ENCODE results near the gene ZNF768.

ZNF768 gene

DNA sequence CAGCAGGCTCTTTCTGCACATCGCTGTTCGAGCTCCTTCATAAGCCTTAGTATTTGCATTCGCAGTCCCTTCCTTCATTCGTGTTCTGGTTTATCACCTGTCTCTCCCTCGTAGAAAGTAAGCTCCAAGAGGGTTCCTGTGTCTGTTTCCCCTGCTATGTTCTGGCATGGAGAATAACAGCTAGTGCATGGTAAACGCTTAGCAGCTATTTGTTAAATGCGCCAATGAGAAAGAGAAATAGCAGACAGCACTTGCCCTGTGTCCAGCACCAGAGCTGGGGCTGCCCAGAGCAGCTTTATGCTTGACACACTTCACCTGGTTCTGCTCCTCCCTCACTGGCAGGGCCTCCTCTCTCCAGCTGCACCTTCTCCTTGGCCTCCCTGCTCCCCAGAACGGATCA is 39.6 kb upstream of the ZNF768 start:
- no peaks in the 10 kb centered on the region for H3K36me3 ChIP-seq (ENCODE audit: control insufficient read depth, insufficient read depth, low read length)
- H3K27ac ChIP-seq (ENCODE audit: low read depth, low read length, severe bottlenecking): no peak overlapping the region
- no peak overlapping the region for H3K4me3 ChIP-seq (ENCODE audit: extremely low read depth, insufficient read depth, low read length, poor library complexity, severe bottlenecking)
- peaks cover 11% of the 10 kb centered on the region for H3K4me1 ChIP-seq (ENCODE audit: control insufficient read depth, insufficient read depth, low read length, poor library complexity, severe bottlenecking)
- WGBS, 2 experiments (ENCODE audit: insufficient coverage in 2 of 2): 83 to 84% methylated on average over 6 to 8 of the region's 8 CpGs
- no peaks in the 10 kb centered on the region for H3K9me3 ChIP-seq (ENCODE audit: control insufficient read depth, low read length)

DNA sequence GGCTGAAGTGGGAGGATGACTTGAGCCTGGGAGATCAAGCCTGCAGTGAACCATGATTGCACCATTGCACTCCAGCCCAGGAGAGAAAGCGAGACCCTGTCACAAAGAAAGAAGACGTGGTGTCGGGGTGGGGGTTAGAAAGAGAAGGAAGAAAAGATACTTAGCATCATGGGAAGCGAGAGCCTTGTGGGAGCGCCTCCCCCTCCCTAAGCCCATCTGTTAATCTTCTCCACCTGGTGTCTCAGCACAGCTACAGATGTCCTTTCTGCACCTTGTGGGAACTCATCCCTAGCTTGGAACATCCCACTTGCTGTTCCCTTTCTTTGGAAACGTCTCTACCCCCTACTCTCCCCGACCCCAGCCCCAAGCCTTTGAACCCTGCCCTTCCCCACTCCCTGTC is 39.2 kb upstream of the ZNF768 start:
- H3K4me3 ChIP-seq (ENCODE audit: extremely low read depth, insufficient read depth, low read length, poor library complexity, severe bottlenecking): no peak overlapping the region
- no peaks in the 10 kb centered on the region for H3K36me3 ChIP-seq (ENCODE audit: control insufficient read depth, insufficient read depth, low read length)
- no peaks in the 10 kb centered on the region for H3K9me3 ChIP-seq (ENCODE audit: control insufficient read depth, low read length)
- 66 to 87% methylated on average over 2 to 4 of the region's 7 CpGs for WGBS, 2 experiments (ENCODE audit: insufficient coverage in 2 of 2)
- H3K4me1 ChIP-seq (ENCODE audit: control insufficient read depth, insufficient read depth, low read length, poor library complexity, severe bottlenecking): peaks cover 7% of the 10 kb centered on the region
- H3K27ac ChIP-seq (ENCODE audit: low read depth, low read length, severe bottlenecking): no peak overlapping the region

DNA sequence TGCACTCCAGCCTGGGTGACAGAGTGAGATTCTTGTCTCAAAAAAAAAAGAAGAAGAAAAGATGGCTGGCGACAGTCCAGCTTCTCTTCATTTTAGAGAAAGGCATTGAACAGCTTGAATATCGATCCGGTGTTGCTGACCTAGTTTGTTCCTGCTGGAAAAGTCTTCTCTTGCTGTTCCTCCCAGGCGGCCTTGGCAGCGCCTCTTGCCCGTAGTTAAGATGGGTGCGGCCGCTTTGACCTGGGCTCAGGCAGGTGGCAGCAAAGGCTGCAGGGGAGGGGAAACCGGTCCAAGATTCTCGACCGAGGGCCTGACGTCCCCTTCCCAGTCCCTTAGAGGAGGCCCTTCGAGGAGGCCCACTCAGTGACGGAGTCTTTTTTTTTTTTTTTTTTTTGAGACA is 35.7 kb upstream of the ZNF768 start:
- Histone ChIP-seq H3K4me3 (ENCODE audit: extremely low read depth, insufficient read depth, low read length, poor library complexity, severe bottlenecking) (no peak overlapping the region), H3K36me3 (ENCODE audit: control insufficient read depth, insufficient read depth, low read length) (no peaks in the 10 kb centered on the region), H3K4me1 (ENCODE audit: control insufficient read depth, insufficient read depth, low read length, poor library complexity, severe bottlenecking) (no peaks in the 10 kb centered on the region), H3K9me3 (ENCODE audit: control insufficient read depth, low read length) (peaks cover 3% of the 10 kb centered on the region), H3K27ac (ENCODE audit: low read depth, low read length, severe bottlenecking) (no peak overlapping the region)
- WGBS, 2 experiments (ENCODE audit: insufficient coverage in 2 of 2): 95 to 98% methylated on average over 8 to 14 of the region's 14 CpGs

DNA sequence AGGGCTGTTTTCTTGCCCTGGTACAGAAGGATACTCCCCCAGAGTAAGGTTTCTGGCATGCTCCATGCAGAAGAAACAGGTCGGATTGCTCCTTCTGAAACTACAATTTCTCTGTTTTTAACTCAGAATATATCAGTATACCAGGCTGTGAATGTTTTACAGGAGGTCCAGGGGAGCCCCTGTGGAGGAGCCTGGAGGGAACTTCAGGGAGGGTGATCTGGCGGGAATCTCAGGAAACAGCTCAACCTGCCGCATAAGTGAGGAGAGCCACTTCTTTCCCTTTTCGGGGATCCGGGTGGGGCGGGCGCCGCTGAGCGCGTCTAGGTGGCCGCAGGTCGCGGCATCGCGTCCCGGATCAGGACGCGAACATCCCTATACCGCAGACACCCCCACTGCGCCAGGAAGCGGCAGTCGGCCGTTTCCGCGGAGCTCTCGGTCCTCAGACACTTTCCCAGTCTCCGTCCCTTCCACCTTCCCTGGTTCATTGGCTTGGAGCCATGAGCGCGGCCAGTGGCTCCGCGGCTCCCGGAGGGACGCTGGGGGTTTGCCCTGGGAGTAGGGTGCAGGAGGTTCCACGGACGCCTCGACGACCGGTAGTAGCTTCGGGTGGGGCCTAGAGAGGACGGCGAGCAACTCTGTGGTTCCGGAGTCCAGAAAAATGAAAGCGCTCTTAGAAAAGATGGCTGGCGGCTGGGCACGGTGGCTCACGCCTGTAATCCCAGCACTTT is 34.9 kb upstream of the ZNF768 start:
- Histone ChIP-seq H3K4me1 (ENCODE audit: control insufficient read depth, insufficient read depth, low read length, poor library complexity, severe bottlenecking) (no peaks in the 10 kb centered on the region), H3K4me3 (ENCODE audit: extremely low read depth, insufficient read depth, low read length, poor library complexity, severe bottlenecking) (no peak overlapping the region), H3K27ac (ENCODE audit: low read depth, low read length, severe bottlenecking) (no peak overlapping the region), H3K36me3 (ENCODE audit: control insufficient read depth, insufficient read depth, low read length) (peaks cover 4% of the 10 kb centered on the region), H3K9me3 (ENCODE audit: control insufficient read depth, low read length) (peaks cover 3% of the 10 kb centered on the region)
- 95% methylated on average over 22 to 42 of the region's 46 CpGs for WGBS, 2 experiments (ENCODE audit: insufficient coverage in 2 of 2)

DNA sequence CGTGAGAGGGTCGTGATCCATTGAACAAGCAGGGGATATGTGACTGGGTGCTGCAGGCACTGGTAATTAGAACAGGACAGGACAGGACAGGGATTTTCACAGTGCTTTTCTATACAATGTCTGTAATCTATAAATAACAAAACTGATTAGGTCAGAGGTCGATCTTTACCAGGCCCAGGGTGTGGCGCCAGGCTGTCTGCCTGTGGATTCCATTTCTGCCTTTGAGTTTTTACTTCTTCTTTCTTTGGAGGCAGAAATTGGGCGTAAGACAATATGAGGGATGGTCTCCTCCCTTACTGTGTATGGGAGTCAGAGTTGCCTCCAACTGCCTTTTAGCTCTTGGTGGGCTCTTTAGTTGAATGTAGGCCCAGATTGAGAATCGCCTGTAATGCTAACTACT is 33.3 kb upstream of the ZNF768 start:
- WGBS, 2 experiments (ENCODE audit: insufficient coverage in 2 of 2): 92 to 100% methylated on average over 3 to 5 of the region's 6 CpGs
- Histone ChIP-seq H3K4me3 (ENCODE audit: extremely low read depth, insufficient read depth, low read length, poor library complexity, severe bottlenecking) (no peak overlapping the region), H3K4me1 (ENCODE audit: control insufficient read depth, insufficient read depth, low read length, poor library complexity, severe bottlenecking) (peaks cover 4% of the 10 kb centered on the region), H3K27ac (ENCODE audit: low read depth, low read length, severe bottlenecking) (no peak overlapping the region), H3K36me3 (ENCODE audit: control insufficient read depth, insufficient read depth, low read length) (peaks cover 20% of the 10 kb centered on the region), H3K9me3 (ENCODE audit: control insufficient read depth, low read length) (peaks cover 3% of the 10 kb centered on the region)

DNA sequence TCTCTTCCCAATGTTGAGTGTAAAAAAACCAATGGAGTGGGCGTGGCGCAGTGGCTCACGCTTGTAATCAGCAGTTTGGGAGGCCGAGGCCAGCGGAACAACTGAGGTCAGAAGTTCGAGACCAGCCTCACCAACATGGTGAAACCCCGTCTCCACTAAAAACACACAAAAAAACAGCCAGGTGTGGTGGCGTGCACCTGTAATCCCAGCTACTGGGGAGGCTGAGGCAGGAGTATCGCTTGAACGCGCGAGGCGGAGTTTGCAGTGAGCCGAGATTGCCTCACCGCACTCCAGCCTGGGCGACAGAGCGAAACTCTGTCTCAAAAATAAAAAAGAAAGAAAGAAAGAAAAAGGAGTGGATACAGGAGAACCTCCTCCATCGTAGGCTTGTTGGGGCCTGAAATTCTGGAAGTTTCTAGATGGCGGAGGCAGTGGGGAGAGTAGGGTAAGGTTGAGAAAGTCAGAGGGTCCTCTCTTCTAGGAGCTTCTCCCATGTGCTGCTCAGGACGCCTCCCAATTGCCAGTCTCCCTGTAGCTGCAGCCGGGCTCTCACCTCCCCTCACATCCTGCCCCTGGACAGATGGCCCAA is 32.5 kb upstream of the ZNF768 start:
- Histone ChIP-seq H3K4me1 (ENCODE audit: control insufficient read depth, insufficient read depth, low read length, poor library complexity, severe bottlenecking) (peaks cover 6% of the 10 kb centered on the region), H3K9me3 (ENCODE audit: control insufficient read depth, low read length) (peaks cover 3% of the 10 kb centered on the region), H3K27ac (ENCODE audit: low read depth, low read length, severe bottlenecking) (peak overlapping the region; percentile 95), H3K4me3 (ENCODE audit: extremely low read depth, insufficient read depth, low read length, poor library complexity, severe bottlenecking) (no peak overlapping the region), H3K36me3 (ENCODE audit: control insufficient read depth, insufficient read depth, low read length) (peaks cover 28% of the 10 kb centered on the region)
- WGBS, 2 experiments (ENCODE audit: insufficient coverage in 2 of 2): 95 to 96% methylated on average over 14 to 20 of the region's 21 CpGs

DNA sequence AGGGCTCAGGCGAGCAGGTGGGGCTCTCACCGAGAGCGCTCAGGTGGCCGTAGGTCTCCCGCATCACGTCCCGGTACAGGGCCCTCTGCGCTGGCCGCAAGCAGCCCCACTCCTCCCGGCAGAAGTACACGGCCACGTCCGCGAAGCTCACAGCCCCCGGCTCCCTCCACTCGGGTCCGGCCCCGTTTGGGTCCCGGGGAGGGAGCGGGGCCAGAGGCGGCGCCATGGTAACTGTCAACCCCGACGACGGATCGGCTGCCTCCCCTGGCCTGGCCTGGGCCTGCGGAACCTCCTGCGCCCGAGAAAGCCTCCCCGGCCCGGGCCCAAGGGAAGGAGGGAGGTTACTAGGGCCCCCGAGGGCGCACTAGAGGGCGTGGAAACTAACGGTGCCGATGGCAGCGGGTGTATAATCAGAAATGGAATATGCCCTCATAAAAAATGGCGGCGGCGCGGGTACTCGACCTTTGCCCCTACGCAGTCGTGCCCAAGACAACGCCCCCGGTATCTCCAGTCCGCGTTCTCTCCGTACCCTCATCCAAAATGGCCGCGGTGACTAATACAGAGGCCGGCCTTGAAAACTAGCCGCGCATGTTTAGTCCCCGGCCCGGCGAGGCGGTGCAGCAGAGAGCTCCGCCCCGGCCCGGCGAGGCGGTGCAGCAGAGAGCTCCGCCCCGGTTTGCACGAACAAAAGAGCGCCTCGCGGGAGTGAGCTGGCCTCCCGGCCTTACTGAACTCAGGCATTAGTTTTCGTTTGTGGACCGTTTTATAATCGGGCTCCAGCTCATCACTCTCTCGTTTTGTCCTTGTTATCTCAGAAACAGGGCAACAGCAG is 31.8 kb upstream of the ZNF768 start, which contains the start of gene ZNF764:
ZNF764 (minus strand) TSS at position 418 of the 832 bp plus-strand sequence; CDS start at position 226, 192 bp downstream.
- Histone ChIP-seq H3K36me3 (ENCODE audit: control insufficient read depth, insufficient read depth, low read length) (peaks cover 34% of the 10 kb centered on the region), H3K9me3 (ENCODE audit: control insufficient read depth, low read length) (peaks cover 3% of the 10 kb centered on the region), H3K4me3 (ENCODE audit: extremely low read depth, insufficient read depth, low read length, poor library complexity, severe bottlenecking) (peak within 1 kb of the TSS; percentile 68), H3K4me1 (ENCODE audit: control insufficient read depth, insufficient read depth, low read length, poor library complexity, severe bottlenecking) (peaks cover 10% of the 10 kb centered on the region), H3K27ac (ENCODE audit: low read depth, low read length, severe bottlenecking) (peak within 1 kb of the TSS; percentile 95)
- WGBS, 2 experiments (ENCODE audit: insufficient coverage in 2 of 2): 1% methylated on average over 61 to 69 of the region's 74 CpGs

DNA sequence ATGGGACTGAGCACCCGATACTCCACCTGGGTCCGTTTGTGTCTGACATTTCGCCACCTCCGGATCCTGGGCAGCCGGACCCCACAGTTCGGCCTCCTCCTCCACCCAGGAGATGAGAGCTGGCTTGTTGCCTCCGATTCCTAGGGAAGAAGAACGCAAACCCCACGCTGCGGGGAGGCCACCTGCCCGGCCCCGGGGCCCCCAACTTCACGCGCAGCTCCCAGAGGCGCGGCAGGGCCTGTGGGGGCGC is 31.3 kb upstream of the ZNF768 start:
- peak overlapping the region; percentile 68 for H3K4me3 ChIP-seq (ENCODE audit: extremely low read depth, insufficient read depth, low read length, poor library complexity, severe bottlenecking)
- WGBS, 2 experiments (ENCODE audit: insufficient coverage in 2 of 2): 5% methylated on average over 11 to 16 of the region's 17 CpGs

DNA sequence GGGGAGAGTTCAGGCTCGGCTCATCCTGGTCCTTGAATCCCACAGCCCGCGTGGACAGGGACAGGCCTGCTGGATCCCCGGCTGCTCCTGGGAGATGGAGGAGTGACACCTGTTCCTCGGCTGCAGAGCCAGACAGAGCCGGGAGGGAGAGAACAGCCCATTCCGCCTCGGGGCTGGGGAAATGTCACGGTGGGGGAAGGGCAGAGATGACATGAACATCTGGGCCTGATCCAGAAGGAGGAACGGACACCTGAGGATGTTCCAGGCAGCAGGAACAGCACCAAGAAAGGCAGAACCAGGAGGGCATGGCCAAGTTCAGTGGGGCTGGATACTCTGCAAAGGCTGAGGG is 29.7 kb upstream of the ZNF768 start:
- peaks cover 3% of the 10 kb centered on the region for H3K9me3 ChIP-seq (ENCODE audit: control insufficient read depth, low read length)
- no peak overlapping the region for H3K4me3 ChIP-seq (ENCODE audit: extremely low read depth, insufficient read depth, low read length, poor library complexity, severe bottlenecking)
- 83 to 95% methylated on average over 5 to 10 of the region's 10 CpGs for WGBS, 2 experiments (ENCODE audit: insufficient coverage in 2 of 2)
- H3K4me1 ChIP-seq (ENCODE audit: control insufficient read depth, insufficient read depth, low read length, poor library complexity, severe bottlenecking): peaks cover 11% of the 10 kb centered on the region
- peaks cover 42% of the 10 kb centered on the region for H3K36me3 ChIP-seq (ENCODE audit: control insufficient read depth, insufficient read depth, low read length)
- H3K27ac ChIP-seq (ENCODE audit: low read depth, low read length, severe bottlenecking): no peak overlapping the region

More for the DNA sequence above, 31.3 kb upstream of the ZNF768 start:
- H3K4me1 ChIP-seq (ENCODE audit: control insufficient read depth, insufficient read depth, low read length, poor library complexity, severe bottlenecking): peaks cover 11% of the 10 kb centered on the region
- H3K36me3 ChIP-seq (ENCODE audit: control insufficient read depth, insufficient read depth, low read length): peaks cover 39% of the 10 kb centered on the region
- H3K9me3 ChIP-seq (ENCODE audit: control insufficient read depth, low read length): peaks cover 3% of the 10 kb centered on the region
- H3K27ac ChIP-seq (ENCODE audit: low read depth, low read length, severe bottlenecking): peak overlapping the region; percentile 95

DNA sequence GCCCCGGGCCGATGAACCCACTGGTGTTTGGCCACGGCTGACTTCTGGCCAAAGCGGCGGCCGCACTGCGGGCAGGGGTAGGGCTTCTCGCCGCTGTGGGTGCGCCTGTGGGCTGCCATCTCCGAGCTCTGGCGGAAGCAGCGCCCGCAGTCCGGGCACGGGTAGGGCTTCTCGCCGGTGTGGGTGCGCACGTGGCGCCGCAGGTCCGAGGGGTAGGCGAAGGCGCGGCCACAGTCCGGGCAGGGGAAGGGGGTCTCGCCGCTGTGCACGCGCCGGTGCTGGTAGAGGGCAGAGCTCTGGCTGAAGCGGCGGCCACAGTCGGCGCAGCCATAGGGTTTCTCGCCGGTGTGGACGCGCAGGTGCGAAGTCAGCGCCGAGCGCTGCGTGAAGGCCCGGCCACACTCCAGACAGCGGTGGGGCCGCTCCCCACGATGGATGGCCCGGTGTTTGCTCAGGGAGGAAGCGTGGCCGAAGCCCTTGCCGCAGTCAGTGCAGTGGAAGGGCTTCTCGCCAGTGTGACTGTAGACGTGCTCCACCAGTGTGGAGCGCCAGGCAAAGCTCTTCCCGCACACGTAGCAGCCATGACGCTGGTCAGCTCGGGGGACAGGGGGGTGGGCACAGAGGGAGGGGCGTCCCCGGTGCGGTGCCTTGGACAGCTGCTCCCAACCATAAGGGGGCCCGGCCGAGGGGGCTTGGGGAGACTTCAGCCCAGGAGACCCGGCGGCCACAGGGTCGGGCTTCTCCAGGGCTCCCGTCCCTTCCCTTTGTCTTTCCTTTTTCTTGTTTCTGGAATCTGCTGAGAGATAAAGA is 29.2 kb upstream of the ZNF768 start:
- no peak overlapping the region for H3K4me3 ChIP-seq (ENCODE audit: extremely low read depth, insufficient read depth, low read length, poor library complexity, severe bottlenecking)
- peaks cover 42% of the 10 kb centered on the region for H3K36me3 ChIP-seq (ENCODE audit: control insufficient read depth, insufficient read depth, low read length)
- WGBS, 2 experiments (ENCODE audit: insufficient coverage in 2 of 2): 98% methylated on average over 62 to 65 of the region's 69 CpGs
- peaks cover 3% of the 10 kb centered on the region for H3K9me3 ChIP-seq (ENCODE audit: control insufficient read depth, low read length)
- peaks cover 11% of the 10 kb centered on the region for H3K4me1 ChIP-seq (ENCODE audit: control insufficient read depth, insufficient read depth, low read length, poor library complexity, severe bottlenecking)
- no peak overlapping the region for H3K27ac ChIP-seq (ENCODE audit: low read depth, low read length, severe bottlenecking)

Measured in mesodermal cell (in vitro differentiated cells).